Body of pancreas (tissue), 4 donors: Measurements from ENCODE around the gene ATP11A. TPM values are rescaled to one million over a fixed set of nuclear protein-coding genes. Genes with fewer than 3 reads are reported as not detected.

Source experiments
- ATAC-seq: fragments of 150-250 bp; one replicate; pipeline ENCODE4 v1.9.1; 2016
- DNase-seq, 4 donors: peaks; one replicate each; pipeline ENCODE4 v3.0.0-alpha.2; 2019
- H3K27ac ChIP-seq, 4 donors: fragments of 200-600 bp; sonication (generic); 1 replicate in 3 of 4; 2 replicates in 1 of 4; pipeline versions ENCODE4 v1.5.1 to v1.6.1; 2016 to 2019; ENCODE audit warnings: mild to moderate bottlenecking in 1 of 4, mixed read lengths in 1 of 4, moderate library complexity in 1 of 4
- H3K27me3 ChIP-seq, 2 donors: fragments of 200-600 bp; sonication (generic); one replicate each; pipeline ENCODE4 v1.6.0; 2016; ENCODE audit warnings: mild to moderate bottlenecking in 1 of 2
- H3K36me3 ChIP-seq, 2 donors: fragments of 200-600 bp; sonication (generic); replicated peaks in 1 of 2; 2 replicates each; pipeline ENCODE4 v1.5.1; 2016; ENCODE audit warnings: low read depth in 2 of 2; ENCODE audit not compliant: insufficient read depth in 1 of 2
- H3K4me1 ChIP-seq: fragments of 200-600 bp; sonication (generic); one replicate; pipeline ENCODE4 v1.6.0; 2016
- H3K4me3 ChIP-seq, 2 donors: fragments of 200-600 bp; sonication (generic); 1 replicate in 1 of 2; 2 replicates in 1 of 2; pipeline ENCODE4 v1.5.1; 2016 to 2019
- H3K9me3 ChIP-seq, 3 donors: fragments of 200-600 bp; sonication (generic); 1 replicate in 2 of 3; 2 replicates in 1 of 3; pipeline ENCODE4 v1.5.1; 2016
- CTCF ChIP-seq, 7 experiments: fragments of 450-650 bp in 4 of 7; fragments of 200-600 bp in 3 of 7; sonication (generic) in 3 of 7; IDR thresholded peaks; one replicate each; pipeline ENCODE4 v1.5.1; 2016 to 2019; ENCODE audit warnings: antibody characterized with exemption in 7 of 7
- POLR2A ChIP-seq, 3 donors: fragments of 450-650 bp; IDR thresholded peaks; one replicate each; pipeline ENCODE4 v1.6.1; 2016; ENCODE audit warnings: antibody characterized with exemption in 3 of 3, mild to moderate bottlenecking in 2 of 3
- WGBS, 2 donors: methylation state at CpG; one replicate each; pipeline ENCODE4 v1.1.5; 2017; 5-methylcytosine and 5-hydroxymethylcytosine counted together
- intact Hi-C: fragments of 100-400 bp; cut with DNase I; formaldehyde crosslinking; loops from one replicate; pipeline ENCODE4 v1.15.1; 2023
- total RNA-seq, 2 donors: library from RNA; depleted of rRNA; stranded (reverse); fragments of >200 nt; gene quantifications; one replicate each; pipeline ENCODE4 v1.1.0, GENCODE V29; 2016

ATP11A gene
- total RNA-seq: 10 to 100 TPM; 24.1 to 33.9 TPM

- Histone ChIP-seq H3K27ac (peak within 1 kb of the TSS; percentile 91 to 98 (median 92)), H3K4me3 (peak within 1 kb of the TSS; percentile 80 to 84), H3K36me3 (no peaks in the 10 kb centered on the region), H3K27me3 (no peaks in the 10 kb centered on the region), H3K4me1 (peaks cover 48% of the 10 kb centered on the region), H3K9me3 (no peaks in the 10 kb centered on the region)
- intact Hi-C loops: no loop called here
- 0% methylated on average over 1 to 75 of the region's 95 CpGs for WGBS, 2 donors
- ATAC-seq: peak; percentile 90
- TF ChIP-seq CTCF (IDR thresholded peaks at IDR 0.05) (peak in 4 of 7 experiments; percentile 14 to 35 (median 26)), POLR2A (IDR thresholded peaks at IDR 0.05) (peak; percentile 77 to 93 (median 84))
- DNase-seq: peak; percentile 94 to 95 (median 95)
Measured at GRCh38 chr13:112689303-112690245, at the start of gene ATP11A. Gene ATP11A (plus strand): TSS chr13:112690038. CDS start chr13:112690417, 379 bp downstream.

- peaks cover 29% of the 10 kb centered on the region for H3K4me1 ChIP-seq
- DNase-seq: peak; percentile 55 to 81 (median 80)
- TF ChIP-seq CTCF (IDR thresholded peaks at IDR 0.05) (no peak), POLR2A (IDR thresholded peaks at IDR 0.05) (no peak)
- peak overlapping the region in 2 of 4 donors; percentile 30 to 43 for H3K27ac ChIP-seq
- no peaks in the 10 kb centered on the region for H3K36me3 ChIP-seq
- WGBS, 2 donors: 39 to 40% methylated on average over 19 of the region's 19 CpGs
- intact Hi-C loops: loop anchor here (10.0 kb wide), 1 partner anchor 233 kb away; no protein-coding TSS in a partner anchor
- no peaks in the 10 kb centered on the region for H3K9me3 ChIP-seq
- H3K4me3 ChIP-seq: no peak overlapping the region
- ATAC-seq: peak; percentile 57
- H3K27me3 ChIP-seq: no peaks in the 10 kb centered on the region
Measured at GRCh38 chr13:112641456-112642089, 48.3 kb upstream of the ATP11A start.

- intact Hi-C loops: loop anchor here (10.0 kb wide), 1 partner anchor 233 kb away; no protein-coding TSS in a partner anchor
- no peak for DNase-seq
- H3K4me3 ChIP-seq: no peak overlapping the region
Measured at GRCh38 chr13:112642090-112642460, 47.8 kb upstream of the ATP11A start.

More at GRCh38 chr13:112642090-112642460, 47.8 kb upstream of the ATP11A start:
- H3K27ac ChIP-seq: peak overlapping the region in 2 of 4 donors; percentile 30 to 43
- H3K27me3 ChIP-seq: no peaks in the 10 kb centered on the region
- no peaks in the 10 kb centered on the region for H3K36me3 ChIP-seq
- peaks cover 29% of the 10 kb centered on the region for H3K4me1 ChIP-seq
- TF ChIP-seq POLR2A (IDR thresholded peaks at IDR 0.05): no peak
- no peak for TF ChIP-seq CTCF (IDR thresholded peaks at IDR 0.05)
- 77% methylated on average over 12 to 13 of the region's 13 CpGs for WGBS, 2 donors
- no peak for ATAC-seq
- H3K9me3 ChIP-seq: no peaks in the 10 kb centered on the region
